ENCODE measurements around the gene STIP1.
A peak's percentile ranks its signal among the peaks of the same experiment; 100 is the strongest.

Gene STIP1

GRCh38 chr11:64196626-64197025 lies 10.7 kb downstream of the STIP1 start:
- DNase-seq (ENCODE audit: low read depth in 4 of 4, low spot score in 1 of 4), result no peak

- DNase-seq (ENCODE audit: low read depth in 4 of 4, low spot score in 1 of 4), result no peak
Measured at GRCh38 chr11:64198511-64198910, 12.5 kb downstream of the STIP1 start.

- DNase-seq (ENCODE audit: low read depth in 4 of 4, low spot score in 1 of 4), result no peak
Measured at GRCh38 chr11:64201543-64201942, 15.6 kb downstream of the STIP1 start.

DNA sequence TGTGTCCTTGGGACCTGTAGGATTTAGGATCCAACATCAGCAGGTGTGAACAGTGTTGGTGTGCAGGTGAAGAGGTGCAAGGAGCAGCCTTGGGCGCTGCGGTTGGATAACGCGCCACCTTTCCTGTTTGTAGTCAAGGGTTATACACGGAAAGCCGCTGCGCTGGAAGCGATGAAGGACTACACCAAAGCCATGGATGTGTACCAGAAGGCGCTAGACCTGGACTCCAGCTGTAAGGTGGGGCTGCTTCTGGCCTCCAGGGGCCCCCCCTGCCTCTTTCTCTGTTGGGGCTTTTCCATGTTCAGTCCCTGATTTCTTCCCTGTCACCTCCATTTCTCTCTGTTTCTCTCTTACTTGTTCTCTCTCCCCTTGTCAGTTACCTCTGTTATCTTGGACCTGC lies 17.0 kb downstream of the STIP1 start:
- no peak for DNase-seq (ENCODE audit: low read depth in 4 of 4, low spot score in 1 of 4)

DNA sequence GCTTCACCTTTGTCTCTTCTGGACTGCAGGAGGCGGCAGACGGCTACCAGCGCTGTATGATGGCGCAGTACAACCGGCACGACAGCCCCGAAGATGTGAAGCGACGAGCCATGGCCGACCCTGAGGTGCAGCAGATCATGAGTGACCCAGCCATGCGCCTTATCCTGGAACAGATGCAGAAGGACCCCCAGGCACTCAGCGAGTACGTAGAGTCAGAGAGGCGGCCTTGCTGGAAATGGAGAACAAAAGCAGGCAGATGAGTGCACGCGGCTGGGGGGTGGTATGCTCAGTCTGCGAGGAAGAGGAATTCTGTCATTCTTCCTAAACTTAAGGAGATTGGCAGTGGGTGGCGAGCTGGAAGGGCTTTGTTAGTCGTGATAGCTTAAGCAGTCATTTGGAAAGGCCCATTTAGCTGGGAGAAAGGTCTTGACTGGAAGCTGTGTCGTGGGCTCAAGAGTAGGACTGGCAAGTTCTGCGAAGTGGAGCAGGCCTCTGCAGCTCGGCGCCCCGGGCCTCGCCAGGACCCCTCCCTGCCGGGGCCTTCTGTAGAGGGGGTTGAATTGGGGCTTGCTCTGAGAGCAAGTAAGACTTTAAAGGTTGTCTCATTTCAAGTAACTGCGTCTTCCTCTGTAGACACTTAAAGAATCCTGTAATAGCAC lies 17.6 kb downstream of the STIP1 start:
- DNase-seq (ENCODE audit: low read depth in 4 of 4, low spot score in 1 of 4), result no peak

GRCh38 chr11:64204080-64204440 lies 18.1 kb downstream of the STIP1 start:
- no peak for DNase-seq (ENCODE audit: low read depth in 4 of 4, low spot score in 1 of 4)

GRCh38 chr11:64204464-64204989 lies 18.6 kb downstream of the STIP1 start:
- peak in 1 of 4 experiments; percentile 59 for DNase-seq (ENCODE audit: low read depth in 4 of 4, low spot score in 1 of 4)

- DNase-seq (ENCODE audit: low read depth in 4 of 4, low spot score in 1 of 4), result peak in 2 of 4 experiments; percentile 69 to 82
Measured at GRCh38 chr11:64206457-64207255, 20.7 kb downstream of the STIP1 start, which contains the start of gene FERMT3. TSS of gene FERMT3 (plus strand) at chr11:64206721. CDS start at chr11:64207365, 644 bp downstream.

DNA sequence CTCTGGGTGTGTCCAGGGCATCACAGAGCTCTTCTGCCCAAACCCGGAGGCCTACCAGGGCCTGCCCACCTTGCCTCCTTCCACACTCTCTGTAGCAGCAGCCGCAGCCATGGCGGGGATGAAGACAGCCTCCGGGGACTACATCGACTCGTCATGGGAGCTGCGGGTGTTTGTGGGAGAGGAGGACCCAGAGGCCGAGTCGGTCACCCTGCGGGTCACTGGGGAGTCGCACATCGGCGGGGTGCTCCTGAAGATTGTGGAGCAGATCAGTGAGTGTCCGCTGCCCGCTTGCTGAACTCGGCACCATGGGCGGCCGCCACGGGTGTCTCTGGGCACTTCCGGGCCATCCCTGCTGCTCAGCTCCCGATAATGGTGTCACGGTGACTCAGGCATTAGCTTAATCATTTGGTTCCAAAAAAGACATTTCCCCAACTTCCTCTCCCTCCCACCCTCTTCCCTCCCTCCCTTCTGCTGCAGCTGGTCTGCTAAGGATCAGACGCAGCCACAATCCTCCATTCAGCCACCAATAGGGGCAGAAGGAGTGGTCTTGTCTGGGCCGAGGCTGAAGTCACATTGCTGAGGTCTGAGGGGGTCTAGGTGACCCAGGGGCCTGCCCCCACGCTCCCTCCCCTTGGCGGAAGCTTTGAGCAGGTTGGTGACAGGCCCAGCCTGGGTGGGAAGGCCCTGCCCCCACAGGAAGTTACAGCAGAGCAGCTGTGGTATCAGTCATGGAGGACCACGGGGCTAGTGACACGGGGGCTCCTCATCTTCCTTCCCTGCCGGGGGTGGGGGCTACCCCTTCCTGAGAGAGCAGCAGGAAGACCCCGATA lies 21.5 kb downstream of the STIP1 start:
- DNase-seq (ENCODE audit: low read depth in 4 of 4, low spot score in 1 of 4), result peak in 3 of 4 experiments; percentile 59 to 82 (median 74)

DNA sequence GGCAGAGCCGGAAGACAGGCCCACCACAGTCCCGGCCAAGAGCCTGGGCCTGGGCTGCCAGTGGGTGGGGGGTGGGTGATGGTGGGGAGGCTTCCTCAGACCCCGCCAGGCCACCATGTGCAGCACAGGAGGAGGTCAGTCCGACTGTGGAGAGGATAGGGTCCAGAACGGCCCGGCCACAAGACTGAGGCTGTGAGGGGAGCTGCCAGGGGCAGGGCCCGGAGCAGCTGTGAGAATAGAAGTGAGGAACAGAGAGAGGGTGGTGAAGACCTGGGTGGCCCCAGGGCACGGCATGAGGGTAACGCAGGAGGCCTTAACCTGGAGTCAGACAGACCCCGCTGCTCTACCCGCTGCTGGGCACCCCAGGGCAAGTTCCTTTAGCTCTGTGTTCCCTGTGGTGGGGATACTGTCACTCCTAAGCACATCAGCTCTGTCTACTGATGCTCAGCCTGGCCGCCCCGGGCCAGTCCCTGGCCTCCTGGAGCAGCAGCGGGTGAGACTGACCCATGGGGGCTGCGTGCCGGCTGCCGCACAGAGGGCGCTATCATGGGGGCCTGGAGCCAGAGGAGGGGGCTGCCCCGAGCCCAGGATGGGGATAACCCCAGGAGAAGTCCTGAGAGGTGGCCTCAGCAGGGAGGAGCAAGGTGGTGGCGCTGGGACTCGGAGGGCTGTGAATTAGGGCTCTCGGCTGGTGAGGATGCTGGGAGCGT lies 22.3 kb downstream of the STIP1 start:
- no peak for DNase-seq (ENCODE audit: low read depth in 4 of 4, low spot score in 1 of 4)

DNA sequence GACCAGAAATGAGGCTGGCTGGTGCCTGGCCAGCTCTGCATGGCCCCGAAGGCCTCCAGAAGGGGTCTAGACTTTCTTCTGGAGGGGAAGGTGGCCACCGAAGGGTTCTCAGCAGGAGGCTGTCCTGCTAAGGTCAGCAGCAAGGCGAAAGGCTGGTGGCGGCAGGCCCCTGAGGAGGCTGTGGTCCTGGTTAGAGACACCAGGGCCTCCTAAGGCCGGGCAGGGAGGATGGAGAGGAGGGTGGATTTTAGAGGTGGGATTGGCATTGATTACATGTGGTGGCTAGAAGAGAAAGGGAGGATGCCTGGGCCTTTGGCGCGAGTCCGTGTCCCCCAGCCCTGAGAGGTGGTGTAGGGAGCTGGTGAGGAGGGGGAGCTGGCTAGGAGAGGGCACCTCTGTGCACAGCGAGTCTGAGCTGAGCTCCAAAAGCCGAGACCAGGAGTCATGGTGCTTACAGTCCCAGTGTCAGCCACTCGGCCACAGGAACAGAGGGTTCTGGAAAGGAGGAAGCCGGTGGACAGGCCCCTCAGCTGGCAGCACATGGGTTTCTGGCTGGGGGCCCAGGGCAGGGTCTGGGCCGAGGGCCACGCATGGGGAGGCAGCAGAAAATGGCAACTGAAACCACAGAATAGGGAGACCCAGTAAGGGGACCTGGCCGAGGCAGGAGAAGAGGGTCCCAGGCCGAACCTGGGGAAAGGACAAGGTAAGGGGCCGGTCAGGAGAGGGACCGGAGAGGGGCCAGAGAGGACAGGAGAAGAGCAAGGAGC lies 23.0 kb downstream of the STIP1 start:
- DNase-seq (ENCODE audit: low read depth in 4 of 4, low spot score in 1 of 4), result no peak

DNA sequence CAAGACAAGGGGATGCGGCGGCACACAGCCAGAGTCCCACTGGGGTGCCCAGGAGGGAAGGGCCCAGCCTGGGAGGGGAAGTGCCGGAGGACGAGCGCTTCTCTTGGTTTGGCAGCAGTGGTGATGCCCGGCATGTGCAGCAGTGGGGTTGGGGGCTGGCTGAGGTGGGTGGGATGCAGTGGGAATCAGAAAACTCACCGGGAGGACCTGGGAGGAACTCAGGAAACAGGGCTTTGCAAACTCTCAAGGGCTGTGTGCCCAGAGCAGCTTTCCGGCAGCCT lies 23.5 kb downstream of the STIP1 start:
- no peak for DNase-seq (ENCODE audit: low read depth in 4 of 4, low spot score in 1 of 4)

- DNase-seq (ENCODE audit: low read depth in 4 of 4, low spot score in 1 of 4), result no peak
Measured at GRCh38 chr11:64210301-64211020, 24.5 kb downstream of the STIP1 start.

DNA sequence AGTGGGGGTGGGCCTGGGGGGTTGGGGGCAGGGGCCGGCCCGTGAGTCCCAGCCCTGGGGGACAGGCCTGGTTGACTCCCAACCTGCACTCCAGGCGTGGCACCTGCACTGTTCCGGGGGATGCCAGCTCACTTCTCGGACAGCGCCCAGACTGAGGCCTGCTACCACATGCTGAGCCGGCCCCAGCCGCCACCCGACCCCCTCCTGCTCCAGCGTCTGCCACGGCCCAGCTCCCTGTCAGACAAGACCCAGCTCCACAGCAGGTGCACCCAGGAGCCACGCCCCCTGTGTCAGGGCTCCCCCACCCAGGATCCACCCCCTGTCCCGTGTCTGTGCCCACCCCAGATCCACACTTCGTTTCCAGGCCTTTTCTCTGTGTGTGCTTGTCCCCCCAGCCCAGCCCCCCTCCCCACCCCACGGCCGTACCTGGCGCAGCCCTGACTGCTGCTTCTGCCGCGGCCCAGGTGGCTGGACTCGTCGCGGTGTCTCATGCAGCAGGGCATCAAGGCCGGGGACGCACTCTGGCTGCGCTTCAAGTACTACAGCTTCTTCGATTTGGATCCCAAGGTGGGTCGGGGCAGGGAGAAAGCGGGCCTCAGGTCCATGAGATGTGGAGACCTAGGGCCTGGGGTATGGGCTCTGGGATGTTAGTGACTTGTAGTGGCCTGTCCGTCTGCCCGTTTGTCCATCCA lies 25.4 kb downstream of the STIP1 start:
- DNase-seq (ENCODE audit: low read depth in 4 of 4, low spot score in 1 of 4), result no peak

GRCh38 chr11:64216879-64217278 lies 30.9 kb downstream of the STIP1 start:
- DNase-seq (ENCODE audit: low read depth in 4 of 4, low spot score in 1 of 4), result no peak

- no peak for DNase-seq (ENCODE audit: low read depth in 4 of 4, low spot score in 1 of 4)
Measured at GRCh38 chr11:64218628-64219353, 32.8 kb downstream of the STIP1 start.

GRCh38 chr11:64219354-64219684 lies 33.3 kb downstream of the STIP1 start:
- no peak for DNase-seq (ENCODE audit: low read depth in 4 of 4, low spot score in 1 of 4)

- no peak for DNase-seq (ENCODE audit: low read depth in 4 of 4, low spot score in 1 of 4)
Measured at GRCh38 chr11:64219755-64220154, 33.8 kb downstream of the STIP1 start.

GRCh38 chr11:64220271-64220670 lies 34.3 kb downstream of the STIP1 start:
- DNase-seq (ENCODE audit: low read depth in 4 of 4, low spot score in 1 of 4), result no peak
